Body of pancreas (tissue), 4 donors: Measurements from ENCODE around the gene SH2D4B.

Source experiments
- CTCF ChIP-seq, 7 experiments: fragments of 450-650 bp in 4 of 7; fragments of 200-600 bp in 3 of 7; sonication (generic) in 3 of 7; IDR thresholded peaks; one replicate each; pipeline ENCODE4 v1.5.1; 2016 to 2019; ENCODE audit warnings: antibody characterized with exemption in 7 of 7
- POLR2A ChIP-seq, 3 donors: fragments of 450-650 bp; IDR thresholded peaks; one replicate each; pipeline ENCODE4 v1.6.1; 2016; ENCODE audit warnings: antibody characterized with exemption in 3 of 3, mild to moderate bottlenecking in 2 of 3

- no peak for TF ChIP-seq CTCF (IDR thresholded peaks at IDR 0.05)
- TF ChIP-seq POLR2A (IDR thresholded peaks at IDR 0.05): no peak
Measured at GRCh38 chr10:80491251-80492102, 46.2 kb upstream of the SH2D4B start.
